GM12891 (cell line): ENCODE data around the gene BHMT.
"Not testable (repeated sequence)": the region's sequence is repeated elsewhere in the genome, so short reads cannot be mapped to it uniquely, and the experiment has no call there.

Experiments used
- DNase-seq: peaks from one replicate; pipeline ENCODE4 v3.0.0; 2011; ENCODE audit warnings: low spot score; ENCODE audit not compliant: insufficient read length
- FAIRE-seq: peaks from 2 replicates; lab custom pipeline; 2011; peaks lifted over from hg19 to GRCh38; lab: Jason Lieb, UNC
- PAX5 ChIP-seq: IDR thresholded peaks from 2 replicates; pipeline ENCODE4 v1.6.1; 2011; ENCODE audit warnings: low read length, moderate library complexity, mild to moderate bottlenecking; ENCODE audit not compliant: insufficient read depth, severe bottlenecking
- POLR2A ChIP-seq: IDR thresholded peaks from 2 replicates; pipeline ENCODE4 v1.6.1; 2011; ENCODE audit warnings: low read depth, low read length, control low read depth
- POLR2AphosphoS5 ChIP-seq: IDR thresholded peaks from 2 replicates; pipeline ENCODE4 v1.6.1; 2011; ENCODE audit warnings: low read depth, low read length, control low read depth
- POU2F2 ChIP-seq: IDR thresholded peaks from 2 replicates; pipeline ENCODE4 v1.6.1; 2011; ENCODE audit warnings: low read depth, mild to moderate bottlenecking, control low read depth, low read length, moderate library complexity
- SPI1 ChIP-seq: IDR thresholded peaks from 2 replicates; pipeline ENCODE4 v1.6.1; 2011; ENCODE audit warnings: low read depth, low read length, control low read depth
- TAF1 ChIP-seq: IDR thresholded peaks from 2 replicates; pipeline ENCODE4 v1.6.1; 2011; ENCODE audit warnings: low read depth, low read length, control low read depth

BHMT gene

GRCh38 chr5:79133657-79134451 lies 22.2 kb downstream of the BHMT start:
- TF ChIP-seq SPI1: no peak
- no peak for TF ChIP-seq POLR2AphosphoS5
- peak; percentile 80 for TF ChIP-seq PAX5
- DNase-seq (no peak), FAIRE-seq (peak; percentile 92)

GRCh38 chr5:79135790-79136553 lies 24.4 kb downstream of the BHMT start:
- DNase-seq (no peak), FAIRE-seq (no peak)
- TF ChIP-seq POU2F2 (no peak), POLR2A (no peak), TAF1 (no peak)

DNA sequence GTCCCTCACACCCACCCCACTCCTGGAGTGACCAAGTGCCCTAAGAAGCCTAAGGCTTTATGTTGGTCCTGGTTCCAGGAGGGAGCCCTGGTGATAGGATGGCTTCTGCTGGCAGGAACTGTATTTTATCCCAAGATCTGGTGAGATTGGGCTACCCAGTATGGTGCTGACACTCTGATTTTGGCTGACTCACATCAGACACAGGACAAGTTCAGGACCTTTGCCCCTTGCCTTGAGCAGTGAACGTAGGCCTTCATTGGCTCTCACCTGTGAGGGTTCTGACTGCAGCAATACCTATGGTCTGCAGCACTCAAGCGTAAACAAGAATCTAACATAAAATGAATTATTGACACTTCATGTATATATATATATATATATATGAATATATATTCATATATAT lies 25.0 kb downstream of the BHMT start:
- DNase-seq (no peak), FAIRE-seq (peak; percentile 66)
- TF ChIP-seq POU2F2 (no peak), PAX5 (no peak), SPI1 (no peak), POLR2A (no peak), POLR2AphosphoS5 (no peak), TAF1 (no peak)

- TF ChIP-seq POLR2A (no peak), POLR2AphosphoS5 (no peak), SPI1 (no peak), POU2F2 (no peak), PAX5 (no peak), TAF1 (no peak)
- DNase-seq: no peak
- FAIRE-seq: no peak
Observed at GRCh38 chr5:79140553-79140952, 28.9 kb downstream of the BHMT start.

GRCh38 chr5:79143684-79144379 lies 32.2 kb downstream of the BHMT start:
- DNase-seq (no peak), FAIRE-seq (no peak)
- no peak for TF ChIP-seq POU2F2
- peak; percentile 50 for TF ChIP-seq SPI1
- no peak for TF ChIP-seq POLR2AphosphoS5
- no peak for TF ChIP-seq TAF1
- no peak for TF ChIP-seq POLR2A
- no peak for TF ChIP-seq PAX5

DNA sequence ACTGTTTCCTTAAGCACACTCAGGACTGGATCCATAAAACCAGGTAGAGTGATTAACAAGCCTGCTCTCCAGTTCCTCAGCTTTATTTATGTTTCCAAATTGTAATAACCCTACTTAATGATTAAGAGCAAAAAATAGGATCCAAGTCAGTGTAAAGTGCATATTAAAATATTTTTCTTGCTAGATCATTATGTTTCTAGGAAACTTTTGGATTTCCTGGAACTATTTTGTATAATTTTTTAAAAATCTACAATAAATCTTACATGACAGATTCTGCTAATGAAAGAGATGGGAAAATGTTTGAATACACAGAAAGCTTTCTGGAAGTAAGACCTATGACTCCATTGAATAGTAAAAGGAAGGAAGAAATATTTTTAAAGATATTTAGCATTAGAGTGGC lies 35.5 kb downstream of the BHMT start:
- no peak for FAIRE-seq
- TF ChIP-seq POU2F2 (no peak), POLR2A (no peak)

GRCh38 chr5:79149433-79149832 lies 37.8 kb downstream of the BHMT start:
- FAIRE-seq: no peak
- TF ChIP-seq POLR2A: no peak
- TF ChIP-seq PAX5: no peak
- DNase-seq: no peak

More for the DNA sequence above, 35.5 kb downstream of the BHMT start:
- DNase-seq: no peak

GRCh38 chr5:79151942-79152671 lies 40.5 kb downstream of the BHMT start:
- no peak for DNase-seq
- peak; percentile 65 for FAIRE-seq
- TF ChIP-seq PAX5: no peak
- no peak for TF ChIP-seq POLR2A
- no peak for TF ChIP-seq POU2F2
- TF ChIP-seq POLR2AphosphoS5: no peak
- TF ChIP-seq SPI1: no peak
- no peak for TF ChIP-seq TAF1

DNA sequence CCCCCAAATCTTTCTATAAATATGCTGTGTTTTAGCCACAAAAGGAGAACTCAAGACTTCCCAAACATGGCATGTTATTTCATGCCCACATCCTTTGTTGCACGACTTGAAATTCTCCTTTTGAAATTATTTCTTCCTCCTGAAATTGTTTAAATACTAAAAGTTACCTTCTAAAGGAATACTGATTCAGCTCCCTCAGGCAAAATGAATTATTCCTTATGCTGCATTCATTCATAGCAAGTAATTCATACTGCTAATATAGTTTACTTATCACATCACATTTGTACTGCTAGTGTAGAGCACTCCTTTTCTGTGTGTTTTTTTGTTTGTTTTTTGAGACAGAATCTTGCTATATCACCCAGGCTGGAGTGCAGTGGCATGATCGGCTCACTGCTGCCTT lies 45.7 kb downstream of the BHMT start:
- FAIRE-seq (no peak), DNase-seq (no peak)
- TF ChIP-seq POLR2AphosphoS5: no peak
- no peak for TF ChIP-seq PAX5

DNA sequence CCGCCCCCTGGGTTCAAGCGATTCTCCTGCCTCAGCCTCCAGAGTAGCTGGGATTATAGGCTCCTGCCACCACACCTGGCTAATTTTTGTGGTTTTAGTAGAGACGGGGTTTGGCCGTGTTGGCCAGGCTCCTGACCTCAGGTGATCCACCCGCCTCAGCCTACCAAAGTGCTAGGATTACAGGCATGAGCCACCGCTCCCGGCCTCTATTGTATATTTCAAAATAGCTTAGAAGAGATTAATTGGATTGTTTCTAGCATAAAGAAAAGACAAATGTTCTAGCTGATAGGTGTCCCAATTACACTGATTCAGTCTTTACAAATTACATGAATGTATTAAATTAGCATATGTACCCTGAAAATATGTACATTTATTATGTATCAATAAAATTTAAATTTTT lies 50.0 kb downstream of the BHMT start:
- DNase-seq: not testable (repeated sequence)

More for the DNA sequence above, 50.0 kb downstream of the BHMT start:
- FAIRE-seq: not testable (repeated sequence)
